HG02870 (cell line): Measurements from ENCODE around the gene NAGPA.
"Not testable (repeated sequence)": the region's sequence is repeated elsewhere in the genome, so short reads cannot be mapped to it uniquely, and the experiment has no call there.

Experiments
- ATAC-seq: cut with Tn5 transposase; IDR thresholded peaks from one replicate; pipeline ENCODE4 v1.9.1; 2021; ENCODE audit warnings: mild to moderate bottlenecking, moderate library complexity; ENCODE audit not compliant: unreplicated experiment

Gene NAGPA

DNA sequence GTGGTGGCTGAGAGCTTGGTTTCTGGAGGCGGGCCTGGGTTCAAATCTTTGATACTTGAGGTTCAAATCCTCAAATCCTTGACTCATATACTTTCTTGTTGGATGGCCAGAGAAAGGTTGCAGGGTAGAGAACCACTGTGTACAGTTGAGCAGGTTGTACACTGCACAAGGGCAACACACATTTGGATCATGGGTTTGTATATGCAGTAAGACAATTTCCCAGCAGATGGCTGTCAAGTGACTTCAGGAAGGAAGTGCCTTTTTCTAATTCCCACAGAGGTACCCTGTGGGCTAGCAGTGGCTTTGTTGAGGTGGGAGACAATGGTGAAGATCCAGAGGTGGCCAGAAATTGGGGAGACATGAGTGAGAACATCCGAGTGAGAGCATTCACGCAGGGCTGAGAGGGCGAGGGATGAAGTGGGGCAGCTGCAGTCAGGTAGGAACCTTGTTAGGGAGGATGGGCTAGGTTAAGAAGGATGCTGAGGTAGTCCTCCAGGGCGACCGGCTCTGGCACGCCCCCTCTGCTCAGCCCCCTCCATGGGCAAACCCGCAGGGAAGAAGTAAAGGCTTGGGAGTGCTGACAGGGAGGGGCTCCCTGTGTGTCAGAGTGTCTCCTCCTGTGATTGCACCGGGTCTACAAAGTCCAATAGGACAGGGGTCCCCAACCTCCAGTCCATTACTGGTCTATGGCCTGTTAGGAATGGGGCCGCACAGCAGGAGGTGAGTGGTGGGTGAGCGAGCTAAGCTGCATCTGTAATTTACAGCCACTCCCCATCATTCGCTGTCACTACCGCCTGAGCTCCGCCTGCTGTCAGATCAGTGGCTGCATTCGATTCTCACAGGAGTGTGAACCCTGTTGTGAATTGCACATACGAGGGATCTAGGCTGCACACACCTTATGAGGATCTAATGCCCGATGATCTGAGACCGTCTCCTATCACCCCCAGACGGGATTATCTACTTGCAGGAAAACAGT lies 29.3 kb upstream of the NAGPA start:
- no peak for ATAC-seq

DNA sequence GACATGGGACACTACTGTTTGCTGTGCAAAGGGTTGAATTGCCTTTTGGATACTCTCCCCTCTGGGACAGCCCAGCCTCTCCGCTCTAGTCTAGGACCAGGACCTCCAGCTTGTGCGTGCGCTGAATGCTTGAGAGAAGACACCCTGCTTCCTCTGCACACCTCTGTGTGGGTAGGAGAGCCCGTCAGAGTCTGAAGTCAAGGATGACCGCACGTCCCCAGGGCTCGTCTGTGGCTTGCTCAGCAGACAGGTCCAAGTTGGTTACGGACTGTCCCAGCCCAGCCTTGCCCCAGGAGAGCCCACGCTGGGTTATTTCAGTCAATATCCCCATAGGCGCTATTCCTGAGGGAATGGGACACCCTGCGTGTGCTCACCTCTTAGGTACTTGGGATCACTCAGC lies 28.3 kb upstream of the NAGPA start:
- ATAC-seq: no peak

DNA sequence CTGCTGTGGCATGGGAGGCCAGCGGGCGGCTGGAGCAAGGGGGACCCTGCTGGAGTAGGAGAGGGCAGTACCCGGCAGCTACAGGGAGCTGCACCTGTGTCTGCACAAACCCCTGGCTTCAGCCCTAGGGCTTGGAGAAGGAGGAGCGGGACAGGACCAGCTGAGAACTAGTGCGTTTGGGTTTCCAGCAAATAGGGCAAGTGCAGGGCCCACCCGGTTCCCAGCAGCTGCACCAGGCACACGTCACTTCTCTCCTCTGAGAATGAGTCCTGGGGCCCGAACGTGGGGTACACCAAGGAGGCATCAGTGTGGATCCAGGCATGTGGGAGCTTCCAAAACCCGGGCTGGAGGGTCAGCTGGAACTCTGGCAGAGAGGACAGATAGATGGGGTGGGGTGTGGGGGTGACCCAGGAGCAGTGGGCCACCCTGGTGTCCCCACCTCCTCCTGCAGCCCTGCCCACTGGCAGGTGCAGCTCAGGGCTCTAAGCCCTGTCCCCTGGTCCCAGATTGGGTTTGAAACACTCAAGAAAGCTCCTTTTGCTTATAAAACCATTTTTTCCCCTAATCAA lies 26.4 kb upstream of the NAGPA start:
- ATAC-seq: no peak

GRCh38 chr16:5059386-5060072 lies 25.8 kb upstream of the NAGPA start:
- no peak for ATAC-seq

- ATAC-seq: no peak
These were observed 24.7 kb upstream of the NAGPA start for GRCh38 chr16:5058476-5058875.

DNA sequence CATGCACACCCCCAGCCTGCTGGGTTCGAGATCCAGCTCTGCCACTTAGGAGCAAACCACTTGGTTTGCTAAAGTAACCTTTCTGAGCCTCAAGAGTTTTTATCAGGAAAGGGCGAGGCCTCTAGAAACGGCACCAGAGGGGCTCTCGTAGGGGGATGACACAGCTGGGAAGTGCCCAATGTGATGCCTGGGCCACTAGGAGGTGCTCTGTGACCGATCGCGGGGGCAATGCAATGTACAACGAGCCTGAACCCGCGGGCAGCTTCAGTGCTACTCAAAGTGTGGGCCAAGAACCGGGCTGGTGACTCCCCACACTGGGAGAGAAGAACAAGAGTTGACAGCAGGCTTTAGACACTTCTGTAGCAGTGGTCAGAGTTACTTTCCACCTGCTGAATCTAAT lies 22.6 kb upstream of the NAGPA start:
- ATAC-seq: no peak

GRCh38 chr16:5054876-5055865 lies 21.4 kb upstream of the NAGPA start:
- no peak for ATAC-seq

DNA sequence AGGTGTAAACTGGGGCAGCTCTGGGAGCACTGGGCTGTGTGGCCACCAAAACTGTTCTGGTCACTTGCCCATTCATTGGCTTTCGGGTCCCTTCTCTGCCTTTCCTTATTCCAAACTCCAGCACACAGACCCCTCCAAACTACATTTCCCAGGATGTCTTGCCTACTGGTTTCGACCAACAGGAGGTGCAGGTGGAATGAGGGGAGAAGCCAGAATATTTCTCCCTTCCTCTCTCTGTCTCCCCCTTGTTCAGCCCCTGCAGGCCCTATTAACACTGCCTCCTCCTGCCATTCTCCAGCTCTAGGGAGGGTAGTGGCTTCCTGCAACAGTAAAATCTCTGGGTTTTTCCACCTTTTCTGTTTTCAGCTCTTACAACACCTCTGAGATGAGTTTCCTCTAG lies 13.2 kb upstream of the NAGPA start:
- ATAC-seq: no peak

DNA sequence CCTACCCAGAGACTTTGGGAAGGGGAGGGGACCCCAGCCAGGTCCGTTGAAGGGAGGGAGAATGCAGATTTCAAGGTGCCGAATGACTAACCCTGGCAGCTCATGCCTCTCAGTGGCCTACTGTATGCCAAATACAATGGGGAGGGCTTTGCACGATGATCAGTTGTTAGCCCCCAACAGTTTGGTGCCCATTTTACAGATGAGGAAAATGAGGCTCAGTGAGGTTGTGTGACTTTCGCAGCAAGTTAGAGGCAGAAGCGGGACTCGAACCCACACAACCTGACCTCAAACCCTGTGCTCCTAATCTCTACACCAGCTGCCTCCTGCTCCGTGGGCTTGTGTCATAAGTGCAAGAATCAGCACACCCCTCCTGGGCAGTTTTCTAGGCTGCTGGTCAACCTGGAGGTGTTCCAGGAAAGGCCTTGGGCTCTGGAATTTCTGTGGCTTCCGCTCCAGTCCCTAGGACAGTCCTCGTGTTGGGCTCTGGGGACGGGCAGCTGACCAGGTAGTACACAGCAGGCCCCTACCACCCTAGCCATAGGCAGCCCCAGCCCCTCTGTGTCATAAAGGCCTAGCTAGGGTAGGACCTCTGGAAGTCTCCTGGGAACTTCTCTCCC lies 11.9 kb upstream of the NAGPA start:
- no peak for ATAC-seq

DNA sequence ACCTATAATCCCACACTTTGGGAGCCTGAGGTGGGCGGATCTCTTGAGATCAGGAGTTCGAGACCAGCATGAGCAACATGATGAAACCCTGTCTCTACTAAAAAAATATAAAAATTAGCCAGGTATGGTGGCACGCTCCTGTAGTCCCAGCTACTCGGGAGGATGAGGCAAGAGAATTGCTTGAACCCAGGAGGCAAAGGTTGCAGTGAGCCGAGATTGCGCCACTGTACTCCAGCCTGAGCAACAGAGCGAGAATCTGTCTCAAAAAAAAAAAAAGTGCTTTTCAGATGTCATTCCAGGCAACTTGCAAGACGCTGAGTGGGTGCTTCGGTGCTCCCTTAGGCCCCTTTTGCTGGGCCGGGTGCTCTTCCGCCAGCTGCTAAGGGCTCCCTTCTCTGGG lies 10.8 kb upstream of the NAGPA start:
- not testable (repeated sequence) for ATAC-seq

DNA sequence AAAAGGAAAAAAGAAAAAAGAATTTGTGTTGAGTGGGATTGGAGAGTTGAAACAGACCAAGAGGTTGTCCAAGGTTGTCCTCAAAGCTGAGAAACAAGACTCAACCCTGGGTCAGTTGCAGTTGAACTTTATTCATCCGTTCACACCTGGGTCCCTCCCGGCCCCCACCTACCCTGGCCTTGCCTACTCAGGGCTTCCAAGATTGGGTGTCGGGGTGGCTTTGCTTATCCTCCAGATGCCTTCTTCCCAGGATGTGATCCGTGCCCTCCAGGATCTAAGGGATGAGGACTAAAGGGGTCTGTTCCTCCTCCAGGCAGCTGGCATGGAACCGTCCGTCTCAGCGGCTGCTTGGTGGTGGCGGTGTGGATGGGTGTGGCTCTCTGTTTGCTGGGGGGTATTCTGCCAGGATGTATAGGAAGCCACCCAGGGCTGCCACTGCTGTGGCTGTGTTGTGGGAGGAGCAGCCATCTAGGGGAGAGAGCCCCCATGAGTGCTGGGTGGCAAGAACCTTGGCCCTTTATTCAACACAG lies 10.3 kb upstream of the NAGPA start:
- ATAC-seq: no peak

DNA sequence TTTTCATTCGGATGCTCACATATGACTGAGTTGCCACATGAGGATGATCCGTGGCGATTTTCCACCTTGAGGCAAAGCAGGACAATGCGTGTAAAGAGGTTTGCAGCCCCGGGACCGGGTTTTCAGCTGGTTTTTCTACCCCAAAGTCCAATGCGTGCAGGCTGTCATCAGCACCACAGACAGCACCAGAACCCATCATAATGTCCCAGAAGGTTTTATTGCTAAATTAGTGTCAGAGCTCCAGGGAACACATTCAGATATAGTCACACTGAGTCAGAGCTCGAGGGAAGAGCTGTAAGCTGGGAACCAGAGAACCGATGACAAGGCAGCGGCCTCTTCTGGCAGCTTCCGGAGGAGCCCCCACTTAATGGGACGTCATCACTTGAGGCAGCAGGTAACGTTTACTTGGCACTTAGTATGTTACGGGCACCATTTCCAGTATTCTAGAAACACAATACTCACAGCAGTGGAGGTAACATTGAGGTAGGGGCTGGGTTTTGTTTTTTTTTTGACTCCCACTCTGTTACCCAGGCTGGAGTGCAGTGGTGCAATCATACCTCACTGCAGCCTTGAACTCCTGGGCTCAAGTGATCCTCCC lies 8.9 kb upstream of the NAGPA start:
- ATAC-seq: no peak

DNA sequence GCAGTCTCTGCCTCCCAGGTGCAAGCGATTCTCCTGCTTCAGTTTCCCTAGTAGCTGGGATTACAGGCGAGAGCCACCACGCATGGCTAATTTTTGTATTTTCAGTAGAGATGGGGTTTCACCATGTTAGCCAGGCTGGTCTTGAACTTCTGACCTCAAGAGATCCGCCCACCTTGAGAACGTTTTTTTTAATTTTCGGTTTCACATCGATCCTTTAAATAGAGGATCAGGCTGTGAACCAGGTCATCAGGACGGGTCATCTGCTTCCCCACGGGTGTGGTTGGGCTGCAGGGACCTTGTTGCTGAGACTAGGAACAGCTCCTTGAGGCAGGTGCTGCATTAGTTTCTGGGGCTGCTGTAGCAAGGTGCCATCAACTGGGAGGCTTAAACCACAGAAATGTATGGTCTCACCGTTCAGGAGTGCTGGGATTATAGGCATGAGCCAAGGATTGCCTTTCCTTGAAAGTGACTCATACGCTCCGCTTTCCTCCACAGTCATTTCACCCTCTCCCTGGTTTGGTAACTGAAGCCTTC lies 7.9 kb upstream of the NAGPA start:
- ATAC-seq: peak; percentile 76

- ATAC-seq: no peak
These were observed 6.7 kb upstream of the NAGPA start for GRCh38 chr16:5040451-5040850.

GRCh38 chr16:5036228-5037156 lies 2.8 kb upstream of the NAGPA start:
- no peak for ATAC-seq

GRCh38 chr16:5035909-5036227 lies 2.1 kb upstream of the NAGPA start:
- no peak for ATAC-seq

DNA sequence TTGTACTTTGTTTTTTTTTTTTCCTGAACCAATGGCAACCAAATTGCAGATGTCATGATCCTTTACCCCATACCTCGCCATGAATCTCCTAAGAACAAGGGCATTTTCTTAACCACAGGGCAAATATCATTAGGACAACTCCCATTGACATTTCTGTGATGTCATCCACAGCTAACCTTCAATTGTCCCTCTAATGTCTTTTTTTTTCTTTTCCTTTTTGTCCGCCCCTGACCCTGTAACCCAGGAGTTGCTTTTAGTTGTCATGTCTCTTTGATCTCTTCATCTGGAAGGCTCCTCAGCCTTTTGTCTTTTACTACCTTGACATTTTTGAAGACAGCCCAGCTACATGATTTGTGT lies 410 bp upstream of the NAGPA start:
- ATAC-seq: no peak

- no peak for ATAC-seq
These were observed 977 bp downstream of the NAGPA start for GRCh38 chr16:5032748-5033167.
